OCI-LY1 (cell line): ENCODE data around the gene LRIG1.

Experiments
- CTCF ChIP-seq: fragments of 200-600 bp; sonication (generic), shearing (Covaris generic); IDR thresholded peaks from 2 replicates; pipeline ENCODE4 v1.5.1; 2017; ENCODE audit warnings: mild to moderate bottlenecking, antibody characterized with exemption, low read length, moderate library complexity, mixed read lengths
- EZH2 ChIP-seq: fragments of 200-600 bp; sonication (generic), shearing (Covaris generic); IDR thresholded peaks from 2 replicates; pipeline ENCODE4 v1.8.0; 2017; ENCODE audit warnings: borderline replicate concordance, mixed run types, mild to moderate bottlenecking, antibody characterized with exemption, low read length, moderate library complexity, mixed read lengths

DNA sequence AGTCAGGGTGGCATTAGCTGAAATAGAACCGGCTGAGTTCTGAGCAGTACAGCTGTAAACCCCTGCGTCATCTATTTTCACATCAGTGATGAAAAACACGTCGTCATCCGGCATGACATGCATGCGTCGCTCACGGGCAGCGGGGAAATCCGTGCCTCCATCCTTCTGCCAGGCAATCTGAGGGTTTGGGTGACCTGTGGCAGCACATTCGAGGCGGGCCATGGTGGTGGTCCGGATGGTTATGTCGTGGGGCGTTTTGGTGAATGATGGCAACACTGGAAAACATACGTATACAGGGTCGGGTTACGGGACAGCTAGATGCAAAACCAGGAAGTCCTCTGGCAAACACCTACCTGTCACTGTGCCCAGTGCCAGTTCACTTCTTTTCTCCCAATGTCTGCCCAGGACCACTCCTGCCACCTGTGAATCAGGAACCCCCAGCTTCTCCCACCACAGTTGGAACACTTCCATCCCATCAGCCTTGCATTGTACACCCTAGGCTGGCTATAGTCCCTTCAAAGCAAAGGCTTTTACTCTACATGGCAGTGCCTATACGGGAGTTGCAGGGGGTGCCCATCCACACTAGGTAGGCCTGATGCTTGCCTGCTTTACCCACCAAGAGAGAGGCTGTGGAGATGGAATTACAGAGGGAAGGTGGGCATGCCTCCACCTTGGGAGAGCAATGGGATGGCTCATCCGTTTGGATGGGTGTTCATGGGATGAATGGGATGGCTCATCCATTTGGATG, 116.7 kb downstream of the LRIG1 start:
- no peak for TF ChIP-seq CTCF
- TF ChIP-seq EZH2: no peak
